ENCODE measurements around the gene CCDC30.
A peak's percentile ranks its signal among the peaks of the same experiment; 100 is the strongest.

The CCDC30 gene

DNA sequence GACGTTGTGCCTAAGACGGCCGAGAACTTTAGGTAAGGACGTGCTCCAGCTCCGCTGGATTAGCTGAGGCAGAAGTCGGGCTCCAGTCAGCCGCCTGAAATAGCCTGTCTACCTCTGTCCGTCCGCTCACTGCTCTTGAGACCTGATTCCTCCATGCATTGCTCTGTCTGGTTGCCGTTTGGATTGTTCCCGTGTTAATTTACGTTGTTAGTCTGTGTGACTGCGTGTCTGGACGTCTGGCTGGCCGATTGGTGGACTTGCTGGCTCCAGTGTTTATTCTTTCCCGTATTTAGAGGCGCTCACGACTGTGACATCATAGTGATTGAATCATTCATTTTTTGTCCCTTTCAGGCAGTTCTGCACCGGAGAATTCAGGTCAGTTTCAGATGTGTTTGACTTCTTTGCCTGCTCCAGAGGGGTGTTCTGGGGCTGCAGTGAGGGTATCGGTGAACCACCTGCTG lies 195.8 kb downstream of the CCDC30 start:
- TF ChIP-seq CTCF (conservative IDR thresholded peaks at IDR 0.05; ENCODE audit: low read depth, low read length): no peak
- H3K27me3 ChIP-seq (ENCODE audit: insufficient read depth, low read depth): no peaks in the 10 kb centered on the region
- peaks cover 8% of the 10 kb centered on the region; the same call in 1 of the 2 replicates for H3K36me3 ChIP-seq (ENCODE audit: insufficient read depth)
- H3K4me2 ChIP-seq: peak overlapping the region; percentile 81
- peak overlapping the region; percentile 72 for H3K4me3 ChIP-seq (IDR thresholded peaks at IDR 0.05; ENCODE audit: insufficient read depth, low read depth, low read length)
- peak overlapping the region; percentile 72 for H3K27ac ChIP-seq
- peak overlapping the region; percentile 83 for H3K9ac ChIP-seq
- H2AFZ ChIP-seq (ENCODE audit: low read depth): peak overlapping the region; percentile 95; the same call in 1 of the 2 replicates
- peaks cover 41% of the 10 kb centered on the region; the same call in 1 of the 2 replicates for H3K79me2 ChIP-seq (ENCODE audit: insufficient read depth, low read depth)
- peaks cover 44% of the 10 kb centered on the region for H3K4me1 ChIP-seq (ENCODE audit: low read depth, poor library complexity, severe bottlenecking)
- no peaks in the 10 kb centered on the region for H4K20me1 ChIP-seq (ENCODE audit: insufficient read depth)

- Histone ChIP-seq H3K4me3 (IDR thresholded peaks at IDR 0.05; ENCODE audit: insufficient read depth, low read depth, low read length) (no peak overlapping the region), H2AFZ (ENCODE audit: low read depth) (no peak overlapping the region), H3K79me2 (ENCODE audit: insufficient read depth, low read depth) (peaks cover 41% of the 10 kb centered on the region; the same call in 1 of the 2 replicates), H3K27ac (peak overlapping the region; percentile 1; the same call in 1 of the 2 replicates), H3K4me1 (ENCODE audit: low read depth, poor library complexity, severe bottlenecking) (peaks cover 44% of the 10 kb centered on the region), H3K4me2 (peak overlapping the region; percentile 57), H3K36me3 (ENCODE audit: insufficient read depth) (peaks cover 8% of the 10 kb centered on the region; the same call in 1 of the 2 replicates), H3K9ac (no peak overlapping the region), H3K27me3 (ENCODE audit: insufficient read depth, low read depth) (no peaks in the 10 kb centered on the region), H4K20me1 (ENCODE audit: insufficient read depth) (no peaks in the 10 kb centered on the region)
- TF ChIP-seq CTCF (conservative IDR thresholded peaks at IDR 0.05; ENCODE audit: low read depth, low read length): no peak
These were observed 197.9 kb downstream of the CCDC30 start for GRCh38 chr1:42660907-42661500.

GRCh38 chr1:42669936-42670335 lies 206.8 kb downstream of the CCDC30 start:
- Histone ChIP-seq H3K79me2 (ENCODE audit: insufficient read depth, low read depth) (no peaks in the 10 kb centered on the region), H3K4me3 (IDR thresholded peaks at IDR 0.05; ENCODE audit: insufficient read depth, low read depth, low read length) (no peak overlapping the region), H3K4me1 (ENCODE audit: low read depth, poor library complexity, severe bottlenecking) (no peaks in the 10 kb centered on the region), H4K20me1 (ENCODE audit: insufficient read depth) (no peaks in the 10 kb centered on the region), H2AFZ (ENCODE audit: low read depth) (no peak overlapping the region), H3K27me3 (ENCODE audit: insufficient read depth, low read depth) (no peaks in the 10 kb centered on the region), H3K36me3 (ENCODE audit: insufficient read depth) (peaks cover 3% of the 10 kb centered on the region; the same call in 1 of the 2 replicates), H3K4me2 (no peak overlapping the region), H3K27ac (no peak overlapping the region), H3K9ac (no peak overlapping the region)
- TF ChIP-seq CTCF (conservative IDR thresholded peaks at IDR 0.05; ENCODE audit: low read depth, low read length): no peak

- H3K9ac ChIP-seq: no peak overlapping the region
- no peaks in the 10 kb centered on the region for H3K4me1 ChIP-seq (ENCODE audit: low read depth, poor library complexity, severe bottlenecking)
- H3K4me2 ChIP-seq: no peak overlapping the region
- H3K27ac ChIP-seq: no peak overlapping the region
- no peak overlapping the region for H3K4me3 ChIP-seq (IDR thresholded peaks at IDR 0.05; ENCODE audit: insufficient read depth, low read depth, low read length)
- no peaks in the 10 kb centered on the region for H3K27me3 ChIP-seq (ENCODE audit: insufficient read depth, low read depth)
- no peak overlapping the region for H2AFZ ChIP-seq (ENCODE audit: low read depth)
- no peaks in the 10 kb centered on the region for H3K79me2 ChIP-seq (ENCODE audit: insufficient read depth, low read depth)
- TF ChIP-seq CTCF (conservative IDR thresholded peaks at IDR 0.05; ENCODE audit: low read depth, low read length): no peak
- no peaks in the 10 kb centered on the region for H4K20me1 ChIP-seq (ENCODE audit: insufficient read depth)
- peaks cover 3% of the 10 kb centered on the region; the same call in 1 of the 2 replicates for H3K36me3 ChIP-seq (ENCODE audit: insufficient read depth)
These were observed 207.3 kb downstream of the CCDC30 start for GRCh38 chr1:42670425-42670824.

Measured in KMS-11 (cell line).